ENCODE data around the gene SOWAHC.

Gene SOWAHC

GRCh38 chr2:109644571-109645275 is 30.6 kb downstream of the SOWAHC start:
- DNase-seq (ENCODE audit: low read depth, low spot score): no peak

GRCh38 chr2:109645412-109646184 is 31.4 kb downstream of the SOWAHC start:
- DNase-seq (ENCODE audit: low read depth, low spot score): no peak

- no peak for DNase-seq (ENCODE audit: low read depth, low spot score)
These were observed 32.8 kb downstream of the SOWAHC start for GRCh38 chr2:109646961-109647360.

- no peak for DNase-seq (ENCODE audit: low read depth, low spot score)
These were observed 33.5 kb downstream of the SOWAHC start for GRCh38 chr2:109647636-109648035.

GRCh38 chr2:109648041-109648527 is 33.9 kb downstream of the SOWAHC start:
- no peak for DNase-seq (ENCODE audit: low read depth, low spot score)

- DNase-seq (ENCODE audit: low read depth, low spot score): no peak
These were observed 35.9 kb downstream of the SOWAHC start for GRCh38 chr2:109649736-109650695.

- DNase-seq (ENCODE audit: low read depth, low spot score): no peak
These were observed 40.3 kb downstream of the SOWAHC start for GRCh38 chr2:109654326-109655050.

GRCh38 chr2:109655287-109655686 is 41.1 kb downstream of the SOWAHC start:
- no peak for DNase-seq (ENCODE audit: low read depth, low spot score)

- no peak for DNase-seq (ENCODE audit: low read depth, low spot score)
These were observed 45.4 kb downstream of the SOWAHC start for GRCh38 chr2:109659396-109660045.

GRCh38 chr2:109660046-109660860 is 46.1 kb downstream of the SOWAHC start:
- DNase-seq (ENCODE audit: low read depth, low spot score): no peak

- no peak for DNase-seq (ENCODE audit: low read depth, low spot score)
These were observed 48.7 kb downstream of the SOWAHC start for GRCh38 chr2:109662889-109663288.

- no peak for DNase-seq (ENCODE audit: low read depth, low spot score)
These were observed 49.6 kb downstream of the SOWAHC start for GRCh38 chr2:109663721-109664120.

GRCh38 chr2:109666466-109666865 is 52.3 kb downstream of the SOWAHC start:
- no peak for DNase-seq (ENCODE audit: low read depth, low spot score)

All from brain pericyte (primary cell).